HCT116 (cell line): ENCODE measurements around the gene MDFI.

Experiments
- ELF1 ChIP-seq: IDR thresholded peaks from 2 replicates; pipeline ENCODE4 v1.6.1; 2012; ENCODE audit warnings: low read depth, borderline replicate concordance
- EZH2 ChIP-seq: fragments of 200-600 bp; sonication (generic); IDR thresholded peaks from 2 replicates; pipeline ENCODE4 v1.6.1; 2017; ENCODE audit warnings: antibody characterized with exemption, mixed run types
- TF ChIP-seq, protein P1 (sequence below), 3 experiments: fragments of 200-600 bp in 1 of 3; sonication (generic) in 1 of 3; IDR thresholded peaks in 2 of 3; conservative IDR thresholded peaks in 1 of 3; 2 replicates each; pipeline ENCODE4 v1.5.1; 2012 to 2017; ENCODE audit warnings: low read depth in 2 of 3, low read length in 2 of 3, antibody characterized with exemption in 1 of 3, borderline replicate concordance in 1 of 3, control low read depth in 1 of 3, mild to moderate bottlenecking in 1 of 3, mixed read lengths in 1 of 3, mixed run types in 1 of 3, moderate library complexity in 1 of 3; ENCODE audit not compliant: insufficient read depth in 1 of 3

GRCh38 chr6:41657131-41658094, 19.1 kb downstream of the MDFI start:
- no peak for TF ChIP-seq EZH2
- TF ChIP-seq, protein P1, sequence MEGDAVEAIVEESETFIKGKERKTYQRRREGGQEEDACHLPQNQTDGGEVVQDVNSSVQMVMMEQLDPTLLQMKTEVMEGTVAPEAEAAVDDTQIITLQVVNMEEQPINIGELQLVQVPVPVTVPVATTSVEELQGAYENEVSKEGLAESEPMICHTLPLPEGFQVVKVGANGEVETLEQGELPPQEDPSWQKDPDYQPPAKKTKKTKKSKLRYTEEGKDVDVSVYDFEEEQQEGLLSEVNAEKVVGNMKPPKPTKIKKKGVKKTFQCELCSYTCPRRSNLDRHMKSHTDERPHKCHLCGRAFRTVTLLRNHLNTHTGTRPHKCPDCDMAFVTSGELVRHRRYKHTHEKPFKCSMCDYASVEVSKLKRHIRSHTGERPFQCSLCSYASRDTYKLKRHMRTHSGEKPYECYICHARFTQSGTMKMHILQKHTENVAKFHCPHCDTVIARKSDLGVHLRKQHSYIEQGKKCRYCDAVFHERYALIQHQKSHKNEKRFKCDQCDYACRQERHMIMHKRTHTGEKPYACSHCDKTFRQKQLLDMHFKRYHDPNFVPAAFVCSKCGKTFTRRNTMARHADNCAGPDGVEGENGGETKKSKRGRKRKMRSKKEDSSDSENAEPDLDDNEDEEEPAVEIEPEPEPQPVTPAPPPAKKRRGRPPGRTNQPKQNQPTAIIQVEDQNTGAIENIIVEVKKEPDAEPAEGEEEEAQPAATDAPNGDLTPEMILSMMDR (IDR thresholded peaks at IDR 0.05 in 2 of 3, conservative IDR thresholded peaks at IDR 0.05 in 1 of 3; ENCODE audit: borderline replicate concordance in 1 of 3, insufficient read depth in 1 of 3, low read depth in 2 of 3, low read length in 2 of 3), result no peak
- TF ChIP-seq ELF1, result no peak
